GM23248 (cell line): ENCODE measurements around the gene MALAT1.

Source experiments
- EZH2 ChIP-seq: fragments of 200-600 bp; sonication (generic); IDR thresholded peaks from 2 replicates; pipeline ENCODE4 v1.6.1; 2018; ENCODE audit warnings: antibody characterized with exemption, mild to moderate bottlenecking; ENCODE audit not compliant: insufficient read depth, poor library complexity, severe bottlenecking
- EZH2phosphoT487 ChIP-seq: fragments of 200-600 bp; sonication (generic); IDR thresholded peaks from 2 replicates; pipeline ENCODE4 v1.6.1; 2018; ENCODE audit warnings: antibody characterized with exemption, moderate library complexity, mild to moderate bottlenecking, low read depth; ENCODE audit not compliant: insufficient read depth

- no peak for TF ChIP-seq EZH2phosphoT487
- TF ChIP-seq EZH2 = no peak
Measured at GRCh38 chr11:65482306-65482850, 16.5 kb upstream of the MALAT1 start.
